ENCODE results near the gene DOCK4.
"Not testable (repeated sequence)": the region's sequence is repeated elsewhere in the genome, so short reads cannot be mapped to it uniquely, and the experiment has no call there.

DOCK4 gene, protein sequence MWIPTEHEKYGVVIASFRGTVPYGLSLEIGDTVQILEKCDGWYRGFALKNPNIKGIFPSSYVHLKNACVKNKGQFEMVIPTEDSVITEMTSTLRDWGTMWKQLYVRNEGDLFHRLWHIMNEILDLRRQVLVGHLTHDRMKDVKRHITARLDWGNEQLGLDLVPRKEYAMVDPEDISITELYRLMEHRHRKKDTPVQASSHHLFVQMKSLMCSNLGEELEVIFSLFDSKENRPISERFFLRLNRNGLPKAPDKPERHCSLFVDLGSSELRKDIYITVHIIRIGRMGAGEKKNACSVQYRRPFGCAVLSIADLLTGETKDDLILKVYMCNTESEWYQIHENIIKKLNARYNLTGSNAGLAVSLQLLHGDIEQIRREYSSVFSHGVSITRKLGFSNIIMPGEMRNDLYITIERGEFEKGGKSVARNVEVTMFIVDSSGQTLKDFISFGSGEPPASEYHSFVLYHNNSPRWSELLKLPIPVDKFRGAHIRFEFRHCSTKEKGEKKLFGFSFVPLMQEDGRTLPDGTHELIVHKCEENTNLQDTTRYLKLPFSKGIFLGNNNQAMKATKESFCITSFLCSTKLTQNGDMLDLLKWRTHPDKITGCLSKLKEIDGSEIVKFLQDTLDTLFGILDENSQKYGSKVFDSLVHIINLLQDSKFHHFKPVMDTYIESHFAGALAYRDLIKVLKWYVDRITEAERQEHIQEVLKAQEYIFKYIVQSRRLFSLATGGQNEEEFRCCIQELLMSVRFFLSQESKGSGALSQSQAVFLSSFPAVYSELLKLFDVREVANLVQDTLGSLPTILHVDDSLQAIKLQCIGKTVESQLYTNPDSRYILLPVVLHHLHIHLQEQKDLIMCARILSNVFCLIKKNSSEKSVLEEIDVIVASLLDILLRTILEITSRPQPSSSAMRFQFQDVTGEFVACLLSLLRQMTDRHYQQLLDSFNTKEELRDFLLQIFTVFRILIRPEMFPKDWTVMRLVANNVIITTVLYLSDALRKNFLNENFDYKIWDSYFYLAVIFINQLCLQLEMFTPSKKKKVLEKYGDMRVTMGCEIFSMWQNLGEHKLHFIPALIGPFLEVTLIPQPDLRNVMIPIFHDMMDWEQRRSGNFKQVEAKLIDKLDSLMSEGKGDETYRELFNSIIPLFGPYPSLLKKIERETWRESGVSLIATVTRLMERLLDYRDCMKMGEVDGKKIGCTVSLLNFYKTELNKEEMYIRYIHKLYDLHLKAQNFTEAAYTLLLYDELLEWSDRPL (N-terminal part only)
- total RNA-seq = 2.2 to 3.4 reads per million in 2 experiments

DNA sequence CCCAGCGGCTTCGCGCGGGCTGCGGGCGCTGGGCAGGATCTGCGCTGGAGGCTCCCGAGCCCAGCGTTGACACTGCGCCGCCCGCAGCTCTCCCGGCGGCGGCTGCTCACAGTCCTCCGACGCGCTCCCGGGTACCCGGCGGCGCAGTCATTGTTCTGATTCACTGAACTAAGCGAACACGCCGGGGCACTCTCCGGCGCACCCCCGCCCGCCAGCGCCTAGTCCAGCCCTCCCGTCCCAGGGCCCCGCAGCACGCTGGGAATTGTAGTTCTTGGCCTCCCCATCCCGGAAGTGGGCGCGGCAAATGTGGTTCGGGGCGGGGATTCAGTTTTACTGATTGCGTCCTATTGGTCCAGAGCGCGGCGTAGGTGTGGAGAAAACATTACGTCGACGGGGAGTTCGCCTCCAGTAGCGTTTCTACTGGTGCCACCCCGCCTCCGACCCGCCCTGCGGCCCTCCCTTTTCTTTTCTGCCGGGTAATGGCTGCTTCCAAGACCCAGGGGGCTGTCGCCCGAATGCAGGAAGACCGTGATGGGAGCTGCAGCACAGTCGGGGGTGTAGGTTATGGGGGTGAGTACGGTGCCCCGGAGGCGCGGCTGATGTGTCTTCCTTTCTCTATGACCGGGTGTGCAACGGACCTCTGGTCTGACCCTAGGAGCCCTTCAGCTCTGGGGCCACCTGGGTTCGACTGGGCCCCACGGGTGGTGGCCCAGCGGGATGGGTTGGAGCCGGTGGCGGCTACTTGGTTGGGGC is at the start of gene DOCK4, which contains the start of gene ZNF277:
DOCK4 (minus strand) TSS at position 162 of the 753 bp plus-strand sequence. CDS start 261 bp downstream, outside the sequence.
ZNF277 (plus strand) TSS at position 458 of the 753 bp plus-strand sequence; CDS start at position 480, 22 bp downstream.
- DNase-seq (ENCODE audit: low read depth) = peak; percentile 99

DNA sequence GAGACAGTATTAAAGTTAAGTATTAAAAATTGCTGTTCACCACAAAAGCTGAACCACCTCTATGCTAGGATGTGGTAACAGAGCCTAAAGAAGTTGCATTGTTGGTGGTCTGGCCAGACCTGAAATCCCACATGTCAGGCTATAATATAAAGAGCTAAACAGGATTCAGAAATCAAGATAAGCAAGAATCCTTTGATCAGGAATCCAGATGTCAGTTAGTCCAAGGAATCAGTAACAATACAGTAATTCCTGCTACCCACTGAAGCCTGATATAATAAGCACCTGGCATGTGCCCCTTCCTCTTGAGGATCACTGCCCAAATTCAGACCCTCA is 49.2 kb upstream of the DOCK4 start:
- DNase-seq (ENCODE audit: low read depth) = no peak

DNA sequence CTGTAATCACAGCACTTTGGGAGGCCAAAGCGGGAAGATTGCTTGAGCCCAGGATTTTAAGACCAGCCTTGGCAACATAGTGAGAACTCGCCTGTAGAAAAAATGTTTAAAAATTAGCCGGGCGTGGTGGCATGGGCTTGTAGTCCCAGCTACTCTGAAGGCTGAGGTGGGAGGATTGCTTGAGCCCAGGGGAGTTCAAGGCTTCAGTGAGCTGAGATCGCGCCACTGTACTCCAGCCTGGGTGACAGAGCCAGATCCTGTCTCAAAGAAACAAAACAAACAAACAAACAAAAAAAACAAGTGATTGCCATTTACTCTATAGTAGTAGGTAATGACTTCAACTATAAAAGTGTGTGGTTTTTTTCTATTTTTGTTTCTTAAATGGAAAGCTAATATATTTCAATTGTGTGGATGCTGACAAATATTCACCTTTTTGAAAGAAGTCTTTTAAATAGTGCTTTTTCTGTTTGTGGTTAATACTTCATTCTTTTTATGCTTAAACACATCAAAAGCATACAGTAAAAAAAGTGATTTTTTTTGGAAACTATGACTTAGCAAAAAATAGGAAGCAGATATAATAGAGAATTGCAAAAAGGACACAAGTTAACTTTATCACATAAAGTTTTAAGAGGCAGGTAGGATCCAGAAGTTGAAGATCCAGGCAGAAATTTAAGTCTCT is 48.6 kb upstream of the DOCK4 start:
- DNase-seq (ENCODE audit: low read depth) = no peak

DNA sequence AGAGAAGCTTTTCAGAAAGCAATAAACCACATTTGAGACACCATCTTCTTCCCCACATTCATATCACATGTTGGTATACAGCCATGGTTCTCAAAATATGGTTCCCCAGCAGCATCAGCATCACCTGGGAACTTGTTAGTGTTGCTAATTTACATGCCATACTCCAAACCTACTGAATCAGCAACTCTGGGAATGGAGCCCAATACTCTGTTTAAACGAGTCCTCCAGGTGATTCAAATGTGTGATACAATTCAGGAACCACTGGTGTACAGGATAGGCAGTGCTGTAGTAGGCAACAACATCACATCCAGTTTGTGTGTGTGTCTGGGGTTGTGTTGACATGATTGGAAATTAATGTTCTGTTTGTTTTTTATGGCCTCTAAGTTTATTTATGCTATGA is 48.0 kb upstream of the DOCK4 start:
- DNase-seq (ENCODE audit: low read depth) = no peak

DNA sequence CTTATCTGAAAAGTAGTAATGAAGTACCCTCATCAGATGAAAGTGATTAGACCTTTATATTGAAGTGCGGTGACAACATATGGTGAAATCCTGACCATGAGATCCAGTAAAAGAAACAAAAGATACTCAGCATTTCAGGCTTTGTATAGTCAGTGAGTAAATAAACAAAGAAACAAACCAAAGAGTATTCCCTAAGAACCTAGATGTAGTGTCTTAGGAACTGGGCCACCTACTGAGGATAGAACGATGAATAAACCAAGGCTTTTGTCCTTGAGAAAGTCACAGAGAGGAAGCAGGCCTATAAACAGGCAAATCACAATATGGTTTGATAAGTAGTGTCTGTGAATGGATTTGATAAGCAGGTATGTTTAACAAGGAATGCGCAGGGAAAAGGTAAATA is 46.5 kb upstream of the DOCK4 start:
- no peak for DNase-seq (ENCODE audit: low read depth)

DNA sequence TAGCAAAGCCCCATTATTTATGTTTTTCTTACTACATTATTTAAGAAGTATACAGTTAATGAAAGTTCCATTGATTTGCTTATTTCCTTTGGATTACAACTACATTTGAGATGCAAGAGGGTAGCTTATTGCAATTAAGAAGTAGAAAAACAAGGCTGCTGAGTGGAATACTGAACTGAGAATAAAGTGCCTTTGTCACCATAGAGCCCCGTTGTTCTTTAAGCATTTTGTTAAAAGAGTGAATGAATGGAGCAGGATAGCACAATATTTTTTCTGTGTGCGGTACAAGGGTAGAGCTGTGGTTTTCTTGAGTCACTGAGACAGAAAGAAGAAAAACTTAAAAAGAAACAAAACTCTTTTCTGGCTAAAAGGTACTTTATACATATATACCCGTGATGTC is 45.9 kb upstream of the DOCK4 start:
- DNase-seq (ENCODE audit: low read depth) = no peak

DNA sequence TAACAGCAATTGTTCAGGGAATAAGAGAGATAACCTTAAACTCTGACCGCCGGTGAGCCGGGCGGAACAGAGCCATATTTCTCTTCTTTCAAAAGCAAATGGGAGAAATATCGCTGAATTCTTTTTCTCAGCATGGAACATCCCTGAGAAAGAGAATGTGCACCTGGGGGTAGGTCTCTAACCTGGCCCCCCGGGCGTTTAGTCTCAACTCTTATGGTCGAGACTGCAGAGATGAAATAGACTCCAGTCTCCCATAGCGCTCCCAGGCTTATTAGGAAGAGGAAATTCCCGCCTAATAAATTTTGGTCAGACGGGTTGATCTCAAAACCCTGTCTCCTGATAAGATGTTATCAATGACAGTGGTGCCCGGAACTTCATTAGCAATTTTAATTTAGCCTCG is 43.8 kb upstream of the DOCK4 start:
- DNase-seq (ENCODE audit: low read depth) = not testable (repeated sequence)

DNA sequence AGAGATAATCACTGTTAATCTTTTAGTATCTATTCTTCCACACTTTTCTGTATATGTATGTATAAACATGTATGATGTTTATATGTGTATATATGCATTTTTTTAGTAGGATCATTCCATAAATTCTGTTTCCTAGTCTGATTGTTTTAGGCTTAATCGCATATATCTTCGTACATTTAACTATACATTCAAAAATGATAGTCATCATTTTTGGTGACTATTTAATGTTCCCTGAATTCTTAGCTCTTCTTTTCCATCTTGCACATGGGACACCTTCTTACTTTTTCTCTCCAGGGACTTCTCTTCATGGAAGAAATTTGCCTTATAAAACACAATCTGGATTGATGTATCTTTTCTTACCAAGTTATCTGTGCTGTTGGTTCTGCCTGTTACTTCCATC is 42.4 kb upstream of the DOCK4 start:
- DNase-seq (ENCODE audit: low read depth) = no peak

DNA sequence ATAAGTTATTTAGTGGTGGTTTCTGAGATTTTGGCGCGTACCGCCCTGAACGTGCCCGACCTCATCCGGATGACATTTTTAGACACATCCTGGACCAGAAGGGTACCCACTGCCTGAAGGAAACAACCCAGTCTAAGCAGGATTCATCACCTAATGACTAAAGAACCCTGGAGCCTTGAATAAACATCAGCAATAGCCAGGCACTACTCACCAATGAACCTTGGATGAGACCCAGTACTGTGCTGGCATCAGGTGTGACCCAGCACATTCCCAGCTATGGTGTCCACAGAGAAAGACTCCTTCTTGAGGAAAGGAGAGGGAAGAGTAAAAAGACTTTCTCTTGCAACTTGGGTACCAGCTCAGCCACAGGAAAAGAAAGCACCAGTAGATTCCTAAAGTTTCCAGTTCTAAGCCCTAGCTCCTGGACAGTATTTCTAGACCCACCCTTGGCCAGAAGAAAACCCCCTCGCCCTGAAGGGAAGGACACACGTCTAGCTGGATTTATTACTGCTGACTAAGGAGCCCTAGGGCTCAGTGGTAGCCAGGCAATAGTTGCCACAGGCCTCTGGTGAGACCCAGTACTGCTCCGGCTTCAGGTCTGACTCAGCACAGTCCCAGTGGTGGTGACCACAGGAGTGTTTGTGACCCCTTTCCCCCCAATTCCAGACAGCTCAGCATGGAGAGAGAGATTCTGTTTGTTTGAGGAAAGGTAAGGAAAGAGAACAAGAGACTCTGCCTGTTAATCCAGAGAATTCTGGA is 32.8 kb upstream of the DOCK4 start:
- DNase-seq (ENCODE audit: low read depth) = no peak

DNA sequence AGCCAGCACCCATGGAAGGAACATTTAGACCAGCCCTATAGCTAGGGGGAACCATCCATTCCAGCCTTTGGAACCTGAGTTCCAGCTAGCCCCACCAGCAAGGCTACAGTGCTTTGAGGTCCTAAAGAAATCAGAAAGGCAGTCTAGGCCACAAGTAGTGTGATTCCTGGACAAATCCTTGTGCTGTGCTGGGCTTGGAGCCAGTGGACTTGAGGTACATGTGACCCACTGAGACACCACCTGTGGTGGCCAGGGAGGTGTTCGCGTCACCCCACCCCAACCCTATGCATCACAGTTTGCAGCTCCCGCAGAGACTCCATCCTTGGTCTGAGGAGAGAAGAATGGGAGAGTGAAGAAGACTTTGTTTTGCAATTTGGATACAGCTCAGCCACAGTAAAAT is 32.1 kb upstream of the DOCK4 start:
- no peak for DNase-seq (ENCODE audit: low read depth)

DNA sequence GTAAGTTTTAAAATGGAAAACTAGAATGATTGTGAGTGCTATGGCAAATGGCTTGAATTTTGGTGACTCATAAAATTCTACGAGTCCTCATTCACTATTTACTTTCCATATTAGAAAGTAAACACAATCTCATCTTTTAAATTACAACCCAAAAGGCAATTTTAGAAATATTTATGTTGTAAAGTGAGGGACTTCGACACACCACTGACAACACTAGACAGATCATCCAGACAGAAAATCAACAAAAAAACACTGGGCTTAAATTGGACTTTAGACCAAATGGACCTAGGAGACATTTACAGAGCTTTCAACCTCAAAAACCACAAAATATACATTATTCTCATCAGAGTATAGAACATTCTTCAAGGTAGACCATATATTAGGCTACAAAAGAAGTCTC is 30.4 kb upstream of the DOCK4 start:
- no peak for DNase-seq (ENCODE audit: low read depth)

DNA sequence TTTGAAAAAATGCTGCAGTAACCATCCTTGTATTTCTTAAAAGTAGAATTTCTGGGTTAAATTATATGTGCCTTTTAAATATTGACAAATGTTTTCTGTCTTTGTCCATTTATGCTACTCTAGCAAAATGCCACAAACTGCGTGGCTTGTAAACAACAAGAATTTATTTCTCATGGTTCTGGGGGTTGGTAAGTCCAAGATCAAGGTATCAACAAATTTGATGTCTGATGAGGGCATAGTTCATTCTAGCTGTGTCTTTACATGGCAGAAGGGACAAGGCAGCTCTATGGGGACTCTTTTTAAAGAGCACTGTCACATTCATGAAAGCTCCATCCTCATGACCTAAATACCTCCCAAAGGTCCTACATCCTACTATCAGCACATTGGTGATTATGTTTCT is 27.9 kb upstream of the DOCK4 start:
- no peak for DNase-seq (ENCODE audit: low read depth)

DNA sequence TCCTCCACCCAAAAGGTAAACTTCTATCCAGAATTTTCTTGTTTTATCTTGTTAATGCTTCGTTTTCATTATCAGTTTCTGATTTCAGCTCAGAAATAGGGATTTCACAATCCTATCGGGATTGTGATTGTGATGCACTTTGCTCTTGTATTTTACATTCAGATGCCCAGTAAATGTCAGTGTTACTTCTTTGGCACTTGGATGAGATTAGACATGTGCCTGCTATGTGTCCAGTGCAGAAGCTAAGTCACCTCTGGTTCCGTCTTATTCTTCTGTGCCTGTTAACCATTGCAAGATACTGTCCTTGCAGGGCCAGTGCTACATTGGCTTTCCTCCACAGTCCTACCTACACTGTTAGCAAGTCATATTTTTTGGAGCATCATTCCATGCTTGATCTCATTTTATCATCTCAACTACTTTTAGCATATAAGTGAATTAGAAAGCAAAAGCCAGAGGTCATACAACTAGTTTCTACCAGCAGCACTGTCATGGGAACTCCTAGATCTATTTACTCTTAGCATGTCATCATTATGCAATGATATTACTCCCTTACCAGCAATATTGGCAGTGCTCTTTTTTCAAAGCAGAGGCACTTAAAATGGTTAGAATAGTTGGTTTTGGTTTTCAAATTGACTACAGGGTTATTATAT is 27.0 kb upstream of the DOCK4 start:
- DNase-seq (ENCODE audit: low read depth) = no peak

DNA sequence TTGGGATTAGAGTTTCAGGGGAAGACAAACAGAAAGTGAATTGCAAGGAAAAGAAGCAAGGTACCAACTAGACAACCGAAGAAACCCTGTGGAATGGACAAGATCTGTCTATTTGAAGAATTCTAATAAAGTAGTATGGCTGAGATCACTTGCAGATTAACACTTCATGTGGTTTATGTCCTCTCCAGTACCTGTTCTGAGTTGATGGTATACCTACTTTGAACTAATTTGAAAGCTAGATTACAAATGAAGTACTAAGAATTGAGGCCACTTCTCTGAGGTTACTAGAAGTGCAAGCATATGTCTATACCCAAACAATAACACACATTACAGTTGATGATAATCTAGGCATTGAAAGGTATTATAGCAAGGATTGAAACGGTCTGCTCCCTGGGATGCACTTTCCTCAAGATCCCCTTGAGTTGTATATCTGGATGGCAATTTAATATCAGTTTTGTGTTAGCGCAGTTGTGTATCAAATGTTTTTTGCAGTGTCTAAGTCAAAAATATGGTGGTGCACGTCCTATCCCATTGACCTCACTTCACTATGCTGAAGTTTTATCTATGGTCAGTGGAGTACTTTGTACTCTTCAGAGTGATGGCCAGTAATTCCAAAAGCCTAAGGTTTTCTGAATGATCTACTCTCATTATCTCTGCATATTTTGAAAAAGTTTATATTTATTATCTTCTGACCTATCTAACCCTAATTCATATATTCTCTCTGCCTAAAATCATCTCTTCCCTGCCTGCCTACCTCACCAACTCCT is 26.2 kb upstream of the DOCK4 start:
- DNase-seq (ENCODE audit: low read depth) = no peak

DNA sequence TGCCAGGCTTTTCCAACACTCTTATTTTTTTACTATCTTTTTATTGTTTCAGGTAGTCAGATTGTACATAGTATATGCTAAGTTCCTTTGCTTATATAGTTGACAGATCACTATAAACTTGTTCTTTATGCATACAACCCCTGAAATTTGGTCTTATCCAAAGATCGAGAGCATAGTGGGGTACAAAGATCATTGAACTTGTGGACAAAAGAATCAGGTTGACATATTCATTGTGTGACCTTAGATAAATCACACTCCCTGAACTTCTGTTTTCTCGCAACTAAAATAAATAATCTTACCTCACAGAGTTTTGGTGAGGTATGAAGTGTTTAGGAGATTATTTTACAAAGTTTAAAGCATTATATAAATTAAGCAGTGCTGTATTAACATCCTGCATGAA is 22.4 kb upstream of the DOCK4 start:
- DNase-seq (ENCODE audit: low read depth) = no peak

DNA sequence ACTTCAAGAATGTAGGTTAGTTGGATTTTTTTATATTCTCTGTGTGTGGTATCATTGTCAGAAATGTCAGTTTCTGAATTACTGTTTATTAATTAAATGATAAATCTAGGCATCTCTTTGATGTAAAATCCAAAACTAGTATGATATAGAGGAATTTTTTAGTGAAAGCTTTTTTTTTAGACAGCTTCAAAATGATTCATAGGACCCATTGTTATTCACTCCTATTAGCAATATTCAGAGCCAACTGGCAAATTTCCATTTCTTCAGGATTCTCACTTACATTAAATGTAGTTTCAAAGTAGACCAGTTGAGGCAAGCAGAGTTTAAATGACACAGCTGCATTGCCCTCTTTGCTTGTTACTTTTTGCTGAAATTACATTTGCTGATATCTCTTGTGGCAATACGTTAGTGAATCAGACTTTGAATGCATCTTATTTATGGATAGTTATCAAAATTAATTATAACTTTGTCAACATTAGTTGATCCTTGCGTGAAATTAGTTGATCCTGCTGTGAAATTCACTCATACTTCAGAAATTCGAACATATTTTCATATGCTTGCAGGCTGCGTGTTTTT is 20.6 kb upstream of the DOCK4 start:
- no peak for DNase-seq (ENCODE audit: low read depth)

DNA sequence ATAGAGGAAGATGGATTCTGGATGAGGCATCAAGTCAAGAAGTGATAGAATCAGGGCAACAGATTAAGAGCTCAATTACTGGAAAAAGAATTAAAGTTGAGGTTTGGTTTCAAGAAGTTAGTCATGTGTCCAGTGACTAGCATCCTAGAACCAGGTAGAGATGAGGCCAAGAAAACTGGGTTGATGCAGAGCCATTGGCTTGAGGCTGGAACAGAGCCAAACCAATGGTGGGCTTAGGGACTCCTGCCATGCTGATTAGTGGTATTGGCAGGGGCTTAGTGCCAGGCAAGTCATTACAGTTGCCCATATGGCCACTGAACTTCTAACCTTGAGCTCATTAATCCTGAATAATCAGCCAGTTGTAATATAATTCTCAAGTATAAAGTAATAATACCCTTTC is 18.8 kb upstream of the DOCK4 start:
- no peak for DNase-seq (ENCODE audit: low read depth)

DNA sequence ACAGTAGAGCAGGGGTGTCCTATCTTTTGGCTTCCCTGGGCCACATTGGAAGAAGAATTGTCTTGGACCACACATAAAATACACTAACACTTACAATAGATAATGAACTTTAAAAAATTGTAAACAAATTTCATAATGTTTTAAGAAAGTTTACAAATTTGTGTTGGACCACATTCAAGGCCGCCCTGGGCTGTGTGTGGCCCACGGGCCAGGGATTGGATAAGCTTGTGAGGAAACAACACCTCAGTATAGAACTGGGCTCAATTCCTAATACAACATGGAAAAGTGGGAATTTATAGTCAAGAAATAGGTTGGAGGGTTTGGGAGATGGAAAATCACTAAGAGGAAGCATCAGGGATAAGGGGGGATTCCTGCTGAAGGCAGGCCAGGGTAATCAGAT is 18.0 kb upstream of the DOCK4 start:
- DNase-seq (ENCODE audit: low read depth) = no peak

DNA sequence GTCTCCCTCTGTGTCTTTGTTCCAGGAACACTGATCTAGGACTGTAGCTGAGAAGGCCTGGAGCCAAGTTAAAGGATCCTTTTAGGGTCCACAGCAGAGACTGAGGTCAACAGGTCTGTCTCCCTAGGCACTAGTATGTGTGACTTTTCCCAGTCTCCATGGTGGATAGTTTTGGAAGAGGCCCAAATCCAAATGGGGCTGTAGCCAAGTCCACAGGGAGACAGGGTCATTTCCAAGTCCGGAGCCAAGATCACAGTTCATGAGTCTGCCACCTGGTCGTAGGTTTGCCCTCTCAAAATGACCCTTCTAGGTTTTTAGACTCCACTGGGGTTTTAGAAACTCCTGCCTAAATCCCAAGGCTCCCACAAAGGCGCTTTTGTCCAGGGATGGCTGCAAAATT is 17.1 kb upstream of the DOCK4 start:
- no peak for DNase-seq (ENCODE audit: low read depth)
